Adrenal gland (tissue), 12 donors: ENCODE measurements around the gene SMARCC1. TPM values are rescaled to one million over a fixed set of nuclear protein-coding genes. Genes with fewer than 3 reads are reported as not detected.

Experiments
- DNase-seq, 7 donors: peaks; one replicate each; pipeline ENCODE4 v3.0.0-alpha.2; 2019 to 2020
- H3K27ac ChIP-seq, 5 donors: fragments of 200-600 bp; sonication (generic) in 4 of 5; 1 replicate in 3 of 5; 2 replicates in 2 of 5; pipeline versions ENCODE4 v1.5.1 to v1.8.0; 2016 to 2020; ENCODE audit warnings: mild to moderate bottlenecking in 1 of 5
- H3K27me3 ChIP-seq: fragments of 200-600 bp; 2 replicates; pipeline ENCODE4 v1.8.0; 2021
- H3K36me3 ChIP-seq, 2 donors: fragments of 200-600 bp; replicated peaks in 1 of 2; 1 replicate in 1 of 2; 2 replicates in 1 of 2; pipeline versions ENCODE4 v1.5.1 to v1.8.0; 2018 to 2022
- H3K4me1 ChIP-seq, 2 donors: fragments of 200-600 bp; replicated peaks in 1 of 2; 1 replicate in 1 of 2; 2 replicates in 1 of 2; pipeline versions ENCODE4 v1.5.1 to v1.8.0; 2018 to 2021
- H3K4me3 ChIP-seq, 4 donors: fragments of 200-600 bp; sonication (generic) in 3 of 4; one replicate each; pipeline ENCODE4 v1.5.1; 2016 to 2018
- H3K9me3 ChIP-seq, 3 donors: fragments of 200-600 bp; sonication (generic) in 1 of 3; replicated peaks in 1 of 3; 1 replicate in 2 of 3; 2 replicates in 1 of 3; pipeline versions ENCODE4 v1.5.1 to v1.8.0; 2016 to 2021
- CTCF ChIP-seq, 6 experiments: fragments of 450-650 bp in 4 of 6; fragments of 200-600 bp in 2 of 6; sonication (generic) in 1 of 6; IDR thresholded peaks; 1 replicate in 5 of 6; 2 replicates in 1 of 6; pipeline versions ENCODE4 v1.5.1 to v1.8.0; 2016 to 2021; ENCODE audit warnings: antibody characterized with exemption in 6 of 6, mild to moderate bottlenecking in 2 of 6, moderate library complexity in 1 of 6
- POLR2A ChIP-seq, 2 donors: fragments of 450-650 bp; IDR thresholded peaks; one replicate each; pipeline ENCODE4 v1.6.1; 2017; ENCODE audit warnings: antibody characterized with exemption in 2 of 2, mild to moderate bottlenecking in 2 of 2, moderate library complexity in 1 of 2
- WGBS, 4 donors: extraction: QIAGEN DNeasy Blood & Tissue Kit in 2 of 4; methylation state at CpG; one replicate each; pipeline versions ENCODE4 v1.1.5 to v1.1.7; 2013 to 2017; 5-methylcytosine and 5-hydroxymethylcytosine counted together
- intact Hi-C, 2 donors: fragments of 100-400 bp; cut with DNase I; formaldehyde crosslinking; loops; one replicate each; pipeline versions ENCODE4 v1.14.1 to v1.15.0; 2022 to 2023
- polyA plus RNA-seq, 3 donors: library from polyadenylated mRNA; stranded (reverse); fragments of 200-250 nt in 2 of 3; fragments of 350-450 nt in 1 of 3; fragmentation: Illumina TruSeq in 1 of 3; extraction: RNeasy Lipid Tissue Mini Kit (QIAGEN cat#74804) in 1 of 3; gene quantifications; one replicate each; pipeline ENCODE4 v1.2.3, GENCODE V29; 2013 to 2014
- total RNA-seq, 9 donors: library from RNA; depleted of rRNA in 4 of 9; stranded (reverse); fragments of >200 nt in 4 of 9; fragments of 120-200 nt in 1 of 9; fragmentation: NEBNext Ultra II Directional in 1 of 9; extraction: Animal tissue kit (Norgen Biotek cat#: 25700) in 1 of 9; gene quantifications; one replicate each; pipeline versions ENCODE4 v1.1.0 to v1.2.4, GENCODE V29; 2013 to 2023
- donor health status: healthy with polysubstance abuse.
- donor health status: Bipolar disorder and iron deficiency.
- donor health status: DM: yes; HTN: yes; CAD: no.
- donor health status: DM: no; HTN: no; CAD: no.
- donor health status: DM: no; HTN: no; CAD: no.
- donor health status: DM: yes; HTN: yes; CAD: no.

SMARCC1 gene
- total and polyA plus RNA-seq, 12 donors: 5.5 to 47.4 (median 19.9) TPM

GRCh38 chr3:47604145-47604544, 177.5 kb downstream of the SMARCC1 start:
- no peak for TF ChIP-seq POLR2A (IDR thresholded peaks at IDR 0.05)
- no peak for TF ChIP-seq CTCF (IDR thresholded peaks at IDR 0.05)
- DNase-seq: no peak
- WGBS, 4 donors: 57 to 64% (median 62%) methylated on average over 2 of the region's 2 CpGs
- Histone ChIP-seq H3K9me3 (no peaks in the 10 kb centered on the region), H3K36me3 (peaks cover 0 to 9% of the 10 kb centered on the region in 2 donors), H3K4me3 (no peak overlapping the region), H3K27ac (no peak overlapping the region), H3K27me3 (no peaks in the 10 kb centered on the region), H3K4me1 (no peaks in the 10 kb centered on the region)
- intact Hi-C loops: no loop called here

GRCh38 chr3:47603332-47603731, 178.4 kb downstream of the SMARCC1 start:
- intact Hi-C loops: no loop called here

GRCh38 chr3:47601281-47601680, 180.4 kb downstream of the SMARCC1 start:
- TF ChIP-seq CTCF (IDR thresholded peaks at IDR 0.05): no peak
- TF ChIP-seq POLR2A (IDR thresholded peaks at IDR 0.05): no peak
- Histone ChIP-seq H3K9me3 (no peaks in the 10 kb centered on the region), H3K36me3 (no peaks in the 10 kb centered on the region), H3K4me1 (no peaks in the 10 kb centered on the region), H3K27me3 (no peaks in the 10 kb centered on the region), H3K4me3 (no peak overlapping the region), H3K27ac (no peak overlapping the region)
- DNase-seq: no peak
- WGBS, 4 donors: 80 to 96% (median 92%) methylated on average over 3 of the region's 3 CpGs
- intact Hi-C loops: no loop called here

More at GRCh38 chr3:47603332-47603731, 178.4 kb downstream of the SMARCC1 start:
- TF ChIP-seq POLR2A (IDR thresholded peaks at IDR 0.05) (no peak), CTCF (IDR thresholded peaks at IDR 0.05) (no peak)
- Histone ChIP-seq H3K36me3 (peaks cover 0 to 9% of the 10 kb centered on the region in 2 donors), H3K4me3 (no peak overlapping the region), H3K4me1 (no peaks in the 10 kb centered on the region), H3K9me3 (no peaks in the 10 kb centered on the region), H3K27me3 (no peaks in the 10 kb centered on the region), H3K27ac (no peak overlapping the region)
- no peak for DNase-seq

GRCh38 chr3:47594792-47595191, 186.9 kb downstream of the SMARCC1 start:
- no peaks in the 10 kb centered on the region for H3K4me1 ChIP-seq
- intact Hi-C loops: no loop called here
- no peak overlapping the region for H3K4me3 ChIP-seq
- H3K27ac ChIP-seq: no peak overlapping the region
- H3K9me3 ChIP-seq: no peaks in the 10 kb centered on the region
- H3K27me3 ChIP-seq: no peaks in the 10 kb centered on the region
- H3K36me3 ChIP-seq: peaks cover 0 to 9% of the 10 kb centered on the region in 2 donors
- no peak for TF ChIP-seq POLR2A (IDR thresholded peaks at IDR 0.05)
- TF ChIP-seq CTCF (IDR thresholded peaks at IDR 0.05): no peak
- WGBS, 4 donors: 86 to 96% (median 90%) methylated on average over 3 of the region's 3 CpGs
- DNase-seq: no peak
